HCT116 (cell line): ENCODE data around the gene TLK1. TPM values are rescaled to one million over a fixed set of nuclear protein-coding genes. Genes with fewer than 3 reads are reported as not detected.

Experiments
- ATAC-seq: fragments of 200-7000 bp; cut with Tn5 transposase; 2 replicates; pipeline ENCODE4 v1.9.1; 2020; ENCODE audit warnings: mild to moderate bottlenecking, moderate library complexity
- BruUV-seq: library from RNA; stranded (reverse); fragments of 400-500 nt; replicated peaks from 2 replicates; lab custom pipeline; 2021; lab: Mats Ljungman, UMichigan
- CTCF ChIA-PET: fragments of 300-600 bp; sonication (Branson Sonifier 250); formaldehyde crosslinking; loops from one replicate; lab custom pipeline; 2021; ENCODE audit warnings: antibody characterized with exemption; lab: Charles Lee
- POLR2A ChIA-PET: fragments of 300-600, 350-600 bp; sonication (Branson Sonifier 250); formaldehyde crosslinking; loops from one replicate; lab custom pipeline; 2021; ENCODE audit warnings: antibody characterized with exemption; lab: Charles Lee
- RAD21 ChIA-PET, 2 experiments: fragments of 300-600 bp; sonication (Branson Sonifier 250); formaldehyde crosslinking; loops; one replicate each; lab custom pipeline; 2023; ENCODE audit warnings: low total read pairs in 2 of 2; ENCODE audit not compliant: uncharacterized antibody in 2 of 2, unreplicated experiment in 2 of 2, low non-redundant PET in 1 of 2; lab: Charles Lee
- DNase-seq: peaks from one replicate; pipeline ENCODE4 v3.0.0-alpha.2; 2010; ENCODE audit warnings: low read depth, low spot score
- H2AFZ ChIP-seq: fragments of 200-600 bp; shearing (Covaris generic), sonication (generic); 2 replicates; pipeline ENCODE4 v1.6.1; 2017; ENCODE audit warnings: low read depth, mixed run types, mixed read lengths, antibody characterized with exemption, low read length; ENCODE audit not compliant: poor library complexity, severe bottlenecking
- H3K27ac ChIP-seq: 2 replicates; pipeline ENCODE4 v1.5.1; 2012; ENCODE audit warnings: low read depth, low read length
- H3K27me3 ChIP-seq: fragments of 200-600 bp; sonication (generic); 2 replicates; pipeline ENCODE4 v1.6.1; 2016; ENCODE audit warnings: mixed run types, low read length, mixed read lengths; ENCODE audit not compliant: insufficient read depth
- H3K36me3 ChIP-seq, 2 experiments: fragments of 200-500 bp in 1 of 2; fragments of 200-600 bp in 1 of 2; sonication (Bioruptor generic) in 1 of 2; sonication (generic) in 1 of 2; 2 replicates each; pipeline versions ENCODE4 v1.5.1 to v1.6.1; 2014 to 2016; ENCODE audit warnings: low read length in 2 of 2, inconsistent platforms in 1 of 2, mixed read lengths in 1 of 2, mixed run types in 1 of 2; ENCODE audit not compliant: insufficient read depth in 2 of 2, control insufficient read depth in 1 of 2
- H3K4me1 ChIP-seq, 2 experiments: fragments of 200-600 bp in 1 of 2; sonication (generic) in 1 of 2; 2 replicates each; pipeline versions ENCODE4 v1.5.1 to v1.6.1; 2012 to 2017; ENCODE audit warnings: low read length in 2 of 2, inconsistent platforms in 1 of 2, mild to moderate bottlenecking in 1 of 2, mixed read lengths in 1 of 2, mixed run types in 1 of 2, moderate library complexity in 1 of 2; ENCODE audit not compliant: insufficient read depth in 2 of 2, control insufficient read depth in 1 of 2
- H3K4me2 ChIP-seq: fragments of 200-600 bp; sonication (generic); 2 replicates; pipeline ENCODE4 v1.6.1; 2017; ENCODE audit warnings: mixed run types, low read length, mixed read lengths
- H3K4me3 ChIP-seq, 2 experiments: fragments of 200-600 bp in 1 of 2; sonication (generic) in 1 of 2; replicated peaks in 1 of 2; 2 replicates each; pipeline ENCODE4 v1.5.1; 2011 to 2016; ENCODE audit warnings: low read length in 2 of 2, control low read depth in 1 of 2, low read depth in 1 of 2, mild to moderate bottlenecking in 1 of 2, mixed read lengths in 1 of 2, mixed run types in 1 of 2
- H3K79me2 ChIP-seq: fragments of 200-600 bp; sonication (generic); 2 replicates; pipeline ENCODE4 v1.6.1; 2017; ENCODE audit warnings: mild to moderate bottlenecking, mixed run types, low read length, moderate library complexity, mixed read lengths; ENCODE audit not compliant: insufficient read depth
- H3K9ac ChIP-seq: fragments of 200-600 bp; sonication (generic); 2 replicates; pipeline ENCODE4 v1.6.1; 2016; ENCODE audit warnings: low read length, mixed read lengths
- H3K9me2 ChIP-seq: fragments of 200-600 bp; sonication (generic), shearing (Covaris generic); 2 replicates; pipeline ENCODE4 v1.6.1; 2017; ENCODE audit warnings: mixed run types, mild to moderate bottlenecking, moderate library complexity; ENCODE audit not compliant: insufficient read depth
- H3K9me3 ChIP-seq, 2 experiments: fragments of 200-500 bp in 1 of 2; fragments of 200-600 bp in 1 of 2; sonication (Bioruptor generic) in 1 of 2; sonication (generic) in 1 of 2; 2 replicates each; pipeline ENCODE4 v1.6.1; 2014 to 2017; ENCODE audit warnings: low read length in 2 of 2, mixed read lengths in 2 of 2, inconsistent platforms in 1 of 2, low read depth in 1 of 2, mild to moderate bottlenecking in 1 of 2, mixed run types in 1 of 2, moderate library complexity in 1 of 2; ENCODE audit not compliant: control insufficient read depth in 1 of 2, insufficient read depth in 1 of 2
- H4K20me1 ChIP-seq: fragments of 200-600 bp; sonication (generic), shearing (Covaris generic); 2 replicates; pipeline ENCODE4 v1.6.1; 2017; ENCODE audit warnings: mixed run types, mild to moderate bottlenecking, moderate library complexity; ENCODE audit not compliant: insufficient read depth
- CBX3 ChIP-seq: IDR thresholded peaks from 2 replicates; pipeline ENCODE4 v1.6.1; 2012; ENCODE audit warnings: low read depth
- EGR1 ChIP-seq: IDR thresholded peaks from 2 replicates; pipeline ENCODE4 v1.6.1; 2012; ENCODE audit warnings: low read depth
- EZH2 ChIP-seq: fragments of 200-600 bp; sonication (generic); IDR thresholded peaks from 2 replicates; pipeline ENCODE4 v1.6.1; 2017; ENCODE audit warnings: antibody characterized with exemption, mixed run types
- EZH2phosphoT487 ChIP-seq: fragments of 200-600 bp; IDR thresholded peaks from 2 replicates; pipeline ENCODE4 v1.6.1; 2018; ENCODE audit warnings: antibody characterized with exemption, borderline replicate concordance
- FOSL1 ChIP-seq: IDR thresholded peaks from 2 replicates; pipeline ENCODE4 v1.6.1; 2012; ENCODE audit warnings: low read depth
- MAX ChIP-seq: IDR thresholded peaks from 2 replicates; pipeline ENCODE4 v1.6.1; 2012
- POLR2A ChIP-seq: IDR thresholded peaks from 2 replicates; pipeline ENCODE4 v1.7.0; 2011; ENCODE audit warnings: borderline replicate concordance; ENCODE audit not compliant: insufficient read depth, insufficient read length; ENCODE audit errors: extremely low read depth
- POLR2AphosphoS5 ChIP-seq: IDR thresholded peaks from 2 replicates; pipeline ENCODE4 v1.6.1; 2011; ENCODE audit warnings: mild to moderate bottlenecking, low read depth, low read length, moderate library complexity
- SIN3A ChIP-seq: IDR thresholded peaks from 2 replicates; pipeline ENCODE4 v1.6.1; 2012; ENCODE audit warnings: low read depth
- SRF ChIP-seq: IDR thresholded peaks from 2 replicates; pipeline ENCODE4 v1.6.1; 2012; ENCODE audit warnings: low read depth
- TCF7L2 ChIP-seq: IDR thresholded peaks from 2 replicates; pipeline ENCODE4 v1.7.0; 2011; ENCODE audit warnings: borderline replicate concordance, inconsistent platforms; ENCODE audit not compliant: insufficient read depth, insufficient read length; ENCODE audit errors: extremely low read depth
- YY1 ChIP-seq: IDR thresholded peaks from 2 replicates; pipeline ENCODE4 v1.6.1; 2011; ENCODE audit warnings: low read length, low read depth, moderate library complexity, mild to moderate bottlenecking; ENCODE audit not compliant: insufficient replicate concordance; ENCODE audit errors: extremely low read depth
- ZFX ChIP-seq: fragments of 450-650 bp; IDR thresholded peaks from 2 replicates; pipeline ENCODE4 v1.6.1; 2017
- ZNF274 ChIP-seq: fragments of 200-500 bp; sonication (Bioruptor generic); IDR thresholded peaks from 2 replicates; pipeline ENCODE4 v1.6.1; 2014; ENCODE audit warnings: mild to moderate bottlenecking, low read depth, low read length, inconsistent platforms
- intact Hi-C: fragments of 100-400 bp; cut with micrococcal nuclease; formaldehyde crosslinking; loops from 2 replicates; pipeline ENCODE4 v1.10.0; 2022
- total RNA-seq: library from RNA; stranded (reverse); gene quantifications from one replicate; pipeline ENCODE4 v1.2.1, GENCODE V29; 2021; ENCODE audit not compliant: unreplicated experiment
- TF ChIP-seq, protein P1 (sequence below), 3 experiments: fragments of 200-600 bp in 1 of 3; sonication (generic) in 1 of 3; IDR thresholded peaks in 2 of 3; conservative IDR thresholded peaks in 1 of 3; 2 replicates each; pipeline ENCODE4 v1.5.1; 2012 to 2017; ENCODE audit warnings: low read depth in 2 of 3, low read length in 2 of 3, antibody characterized with exemption in 1 of 3, borderline replicate concordance in 1 of 3, control low read depth in 1 of 3, mild to moderate bottlenecking in 1 of 3, mixed read lengths in 1 of 3, mixed run types in 1 of 3, moderate library complexity in 1 of 3; ENCODE audit not compliant: insufficient read depth in 1 of 3
- TF ChIP-seq, protein P2 (sequence below): IDR thresholded peaks from 2 replicates; pipeline ENCODE4 v1.6.1; 2012

TLK1 gene
- total RNA-seq, 1 experiment from 2014 or later: 57.7 TPM

- Histone ChIP-seq H3K9me3 (no peaks in the 10 kb centered on the region), H3K4me2 (no peak overlapping the region), H3K4me3 (no peak overlapping the region), H2AFZ (no peak overlapping the region), H3K27ac (no peak overlapping the region), H3K79me2 (no peaks in the 10 kb centered on the region), H3K9ac (no peak overlapping the region), H3K4me1 (peaks cover 12 to 19% of the 10 kb centered on the region in 2 experiments; a peak in 3 of 4 replicates), H3K9me2 (no peaks in the 10 kb centered on the region), H3K36me3 (peaks cover 9 to 13% of the 10 kb centered on the region in 2 experiments), H4K20me1 (no peaks in the 10 kb centered on the region), H3K27me3 (no peaks in the 10 kb centered on the region)
- ATAC-seq (no peak), DNase-seq (no peak)
- intact Hi-C loops: no loop called here
- ChIA-PET POLR2A (no interaction called here), CTCF (no interaction called here), RAD21 (no interaction called here)
- TF ChIP-seq, protein P1, sequence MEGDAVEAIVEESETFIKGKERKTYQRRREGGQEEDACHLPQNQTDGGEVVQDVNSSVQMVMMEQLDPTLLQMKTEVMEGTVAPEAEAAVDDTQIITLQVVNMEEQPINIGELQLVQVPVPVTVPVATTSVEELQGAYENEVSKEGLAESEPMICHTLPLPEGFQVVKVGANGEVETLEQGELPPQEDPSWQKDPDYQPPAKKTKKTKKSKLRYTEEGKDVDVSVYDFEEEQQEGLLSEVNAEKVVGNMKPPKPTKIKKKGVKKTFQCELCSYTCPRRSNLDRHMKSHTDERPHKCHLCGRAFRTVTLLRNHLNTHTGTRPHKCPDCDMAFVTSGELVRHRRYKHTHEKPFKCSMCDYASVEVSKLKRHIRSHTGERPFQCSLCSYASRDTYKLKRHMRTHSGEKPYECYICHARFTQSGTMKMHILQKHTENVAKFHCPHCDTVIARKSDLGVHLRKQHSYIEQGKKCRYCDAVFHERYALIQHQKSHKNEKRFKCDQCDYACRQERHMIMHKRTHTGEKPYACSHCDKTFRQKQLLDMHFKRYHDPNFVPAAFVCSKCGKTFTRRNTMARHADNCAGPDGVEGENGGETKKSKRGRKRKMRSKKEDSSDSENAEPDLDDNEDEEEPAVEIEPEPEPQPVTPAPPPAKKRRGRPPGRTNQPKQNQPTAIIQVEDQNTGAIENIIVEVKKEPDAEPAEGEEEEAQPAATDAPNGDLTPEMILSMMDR (IDR thresholded peaks at IDR 0.05 in 2 of 3, conservative IDR thresholded peaks at IDR 0.05 in 1 of 3; ENCODE audit: borderline replicate concordance in 1 of 3, insufficient read depth in 1 of 3, low read depth in 2 of 3, low read length in 2 of 3): no peak
- TF ChIP-seq MAX (no peak), EZH2phosphoT487 (no peak), SRF (no peak), POLR2A (no peak), POLR2AphosphoS5 (no peak), ZFX (no peak), EGR1 (no peak), YY1 (no peak), FOSL1 (no peak), SIN3A (no peak), ZNF274 (no peak), EZH2 (no peak), TCF7L2 (no peak), CBX3 (no peak)
- TF ChIP-seq, protein P2, sequence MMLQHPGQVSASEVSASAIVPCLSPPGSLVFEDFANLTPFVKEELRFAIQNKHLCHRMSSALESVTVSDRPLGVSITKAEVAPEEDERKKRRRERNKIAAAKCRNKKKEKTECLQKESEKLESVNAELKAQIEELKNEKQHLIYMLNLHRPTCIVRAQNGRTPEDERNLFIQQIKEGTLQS: no peak
- BruUV-seq: no TSS peak
Measured at GRCh38 chr2:170969872-170970496, 190.7 kb downstream of the TLK1 start.
